IMR-90 (cell line): Measurements from ENCODE around the gene PDS5A. TPM values are rescaled to one million over a fixed set of nuclear protein-coding genes. Genes with fewer than 3 reads are reported as not detected.

Experiments used
- ATAC-seq: fragments of 200-7000 bp; cut with Tn5 transposase; 2 replicates; pipeline ENCODE4 v1.9.1; 2020; ENCODE audit warnings: low read depth, mild to moderate bottlenecking, moderate library complexity
- BruUV-seq: library from RNA; stranded (reverse); fragments of 400-500 nt; replicated peaks from 2 replicates; lab custom pipeline; 2021; lab: Mats Ljungman, UMichigan
- CTCF ChIA-PET: fragments of 300-600 bp; formaldehyde crosslinking; extraction: SDS; loops from one replicate; lab custom pipeline; 2021; ENCODE audit warnings: antibody characterized with exemption; lab: Yijun Ruan, JAX
- POLR2A ChIA-PET: fragments of 300-600 bp; sonication (Branson Sonifier 250); formaldehyde crosslinking; loops from one replicate; lab custom pipeline; 2022; ENCODE audit warnings: antibody characterized with exemption; ENCODE audit not compliant: unreplicated experiment; lab: Charles Lee
- DNase-seq: peaks from one replicate; pipeline ENCODE4 v3.0.0; 2013
- H2AFZ ChIP-seq: replicated peaks from 2 replicates; pipeline ENCODE3; 2013; ENCODE audit warnings: low read length, mild to moderate bottlenecking; ENCODE audit not compliant: poor library complexity
- H2AK5ac ChIP-seq: 2 replicates; pipeline ENCODE4 v1.6.1; 2013; ENCODE audit warnings: low read depth, low read length, inconsistent platforms
- H2AK9ac ChIP-seq: replicated peaks from 2 replicates; pipeline ENCODE3; 2013; ENCODE audit warnings: mild to moderate bottlenecking, low read depth, low read length, moderate library complexity; ENCODE audit not compliant: poor library complexity
- H2BK120ac ChIP-seq: 2 replicates; pipeline ENCODE4 v1.6.1; 2013; ENCODE audit warnings: low read depth, low read length, inconsistent platforms
- H2BK15ac ChIP-seq: 3 replicates; pipeline ENCODE4 v1.6.1; 2013; ENCODE audit warnings: low read depth, low read length, inconsistent platforms
- H2BK20ac ChIP-seq: 2 replicates; pipeline ENCODE4 v1.6.1; 2013; ENCODE audit warnings: low read depth, mild to moderate bottlenecking, inconsistent platforms, low read length, moderate library complexity
- H2BK5ac ChIP-seq: 2 replicates; pipeline ENCODE4 v1.6.1; 2013; ENCODE audit warnings: mild to moderate bottlenecking, low read depth, low read length, inconsistent platforms; ENCODE audit not compliant: poor library complexity, severe bottlenecking
- H3K14ac ChIP-seq: replicated peaks from 2 replicates; pipeline ENCODE4 v1.6.1; 2013; ENCODE audit warnings: low read depth, low read length, inconsistent platforms
- H3K18ac ChIP-seq: 2 replicates; pipeline ENCODE4 v1.6.1; 2013; ENCODE audit warnings: low read depth, low read length, control low read depth
- H3K23ac ChIP-seq: 2 replicates; pipeline ENCODE4 v1.6.1; 2013; ENCODE audit warnings: low read depth, low read length, inconsistent platforms
- H3K27ac ChIP-seq: 2 replicates; pipeline ENCODE4 v1.5.1; 2013; ENCODE audit warnings: mild to moderate bottlenecking, control low read depth, low read length; ENCODE audit not compliant: insufficient read depth
- H3K27me3 ChIP-seq: 2 replicates; pipeline ENCODE4 v1.6.1; 2013; ENCODE audit warnings: low read length; ENCODE audit not compliant: control insufficient read depth, insufficient read depth
- H3K36me3 ChIP-seq: 2 replicates; pipeline ENCODE4 v1.6.1; 2013; ENCODE audit warnings: low read length, mixed read lengths; ENCODE audit not compliant: control insufficient read depth, insufficient read depth
- H3K4ac ChIP-seq: 2 replicates; pipeline ENCODE4 v1.6.1; 2013; ENCODE audit warnings: low read depth, low read length, inconsistent platforms
- H3K4me1 ChIP-seq: 2 replicates; pipeline ENCODE4 v1.6.1; 2013; ENCODE audit warnings: low read length, mixed read lengths; ENCODE audit not compliant: control insufficient read depth, insufficient read depth
- H3K4me2 ChIP-seq: 2 replicates; pipeline ENCODE4 v1.6.1; 2013; ENCODE audit warnings: low read depth, mild to moderate bottlenecking, control low read depth, low read length, moderate library complexity
- H3K4me3 ChIP-seq: 2 replicates; pipeline ENCODE4 v1.5.1; 2013; ENCODE audit warnings: low read depth, mild to moderate bottlenecking, control low read depth, low read length, moderate library complexity; ENCODE audit not compliant: insufficient read depth
- H3K56ac ChIP-seq: 2 replicates; pipeline ENCODE4 v1.6.1; 2013; ENCODE audit warnings: low read length, inconsistent platforms; ENCODE audit not compliant: insufficient read depth; ENCODE audit errors: extremely low read depth
- H3K79me1 ChIP-seq, 2 experiments: 2 replicates each; pipeline ENCODE4 v1.6.1; 2013; ENCODE audit warnings: low read length in 2 of 2, inconsistent platforms in 1 of 2, low read depth in 1 of 2
- H3K9ac ChIP-seq: 2 replicates; pipeline ENCODE4 v1.6.1; 2013; ENCODE audit warnings: low read depth, low read length, control low read depth
- H3K9me1 ChIP-seq: 2 replicates; pipeline ENCODE4 v1.6.1; 2013; ENCODE audit warnings: low read length, inconsistent platforms; ENCODE audit not compliant: insufficient read depth
- H3K9me3 ChIP-seq: 2 replicates; pipeline ENCODE4 v1.6.1; 2013; ENCODE audit warnings: low read length; ENCODE audit not compliant: control insufficient read depth, insufficient read depth
- H4K20me1 ChIP-seq: 2 replicates; pipeline ENCODE4 v1.6.1; 2013; ENCODE audit warnings: low read length, inconsistent platforms; ENCODE audit not compliant: insufficient read depth
- H4K5ac ChIP-seq: 2 replicates; pipeline ENCODE4 v1.6.1; 2013; ENCODE audit warnings: mild to moderate bottlenecking, low read depth, low read length, control low read depth
- H4K8ac ChIP-seq, 2 experiments: 2 replicates each; pipeline ENCODE4 v1.6.1; 2013; ENCODE audit warnings: low read depth in 2 of 2, low read length in 2 of 2, control low read depth in 1 of 2, inconsistent platforms in 1 of 2
- H4K91ac ChIP-seq: 2 replicates; pipeline ENCODE4 v1.6.1; 2013; ENCODE audit warnings: low read depth, low read length, inconsistent platforms; ENCODE audit not compliant: insufficient read depth
- BHLHE40 ChIP-seq: fragments of 150-350 bp; IDR thresholded peaks from 2 replicates; pipeline ENCODE4 v1.6.1; 2016; ENCODE audit warnings: mild to moderate bottlenecking, low read depth, low read length
- CEBPB ChIP-seq: IDR thresholded peaks from 2 replicates; pipeline ENCODE4 v1.6.1; 2012; ENCODE audit warnings: low read depth, low read length, improper control_type of control experiment
- CHD1 ChIP-seq: IDR thresholded peaks from 2 replicates; pipeline ENCODE4 v1.6.1; 2012; ENCODE audit warnings: low read depth, low read length, improper control_type of control experiment
- CTCF ChIP-seq: conservative IDR thresholded peaks from 2 replicates; pipeline ENCODE4 v1.5.1; 2012; ENCODE audit warnings: mild to moderate bottlenecking, low read depth, low read length, improper control_type of control experiment
- ELK1 ChIP-seq: fragments of 150-350 bp; IDR thresholded peaks from 2 replicates; pipeline ENCODE4 v1.6.1; 2016; ENCODE audit warnings: low read depth, mild to moderate bottlenecking, low read length, moderate library complexity, borderline replicate concordance
- FOS ChIP-seq: fragments of 150-350 bp; IDR thresholded peaks from 2 replicates; pipeline ENCODE4 v1.6.1; 2016; ENCODE audit warnings: low read depth, low read length
- MAFK ChIP-seq: IDR thresholded peaks from 2 replicates; pipeline ENCODE4 v1.6.1; 2012; ENCODE audit warnings: low read depth, low read length, improper control_type of control experiment
- MAZ ChIP-seq: IDR thresholded peaks from 2 replicates; pipeline ENCODE4 v1.6.1; 2012; ENCODE audit warnings: low read depth, mild to moderate bottlenecking, low read length, improper control_type of control experiment, moderate library complexity, borderline replicate concordance
- NFE2L2 ChIP-seq: fragments of 150-350 bp; IDR thresholded peaks from 2 replicates; pipeline ENCODE4 v1.6.1; 2016; ENCODE audit warnings: low read depth, mild to moderate bottlenecking, low read length
- POLR2A ChIP-seq: IDR thresholded peaks from 2 replicates; pipeline ENCODE4 v1.6.1; 2012; ENCODE audit warnings: mild to moderate bottlenecking, low read depth, low read length
- RAD21 ChIP-seq: IDR thresholded peaks from 2 replicates; pipeline ENCODE4 v1.6.1; 2012; ENCODE audit warnings: low read length, improper control_type of control experiment
- RCOR1 ChIP-seq: IDR thresholded peaks from 2 replicates; pipeline ENCODE4 v1.6.1; 2012; ENCODE audit warnings: mild to moderate bottlenecking, low read length, improper control_type of control experiment; ENCODE audit not compliant: insufficient replicate concordance
- RFX5 ChIP-seq: IDR thresholded peaks from 2 replicates; pipeline ENCODE4 v1.8.0; 2012; ENCODE audit warnings: low read depth, mild to moderate bottlenecking, low read length, moderate library complexity
- SMC3 ChIP-seq: fragments of 150-350 bp; IDR thresholded peaks from 2 replicates; pipeline ENCODE4 v1.6.1; 2016; ENCODE audit warnings: low read depth, mild to moderate bottlenecking, antibody characterized with exemption, low read length, moderate library complexity
- WGBS, 2 experiments: methylation state at CpG; one replicate each; pipeline versions ENCODE4 v1.1.5 to v1.1.7; 2013; ENCODE audit warnings: missing lambda C conversion rate in 2 of 2; ENCODE audit not compliant: insufficient read length in 1 of 2; ENCODE audit errors: extremely low coverage in 2 of 2; 5-methylcytosine and 5-hydroxymethylcytosine counted together
- dilution Hi-C: fragments of 300-500 bp; cut with HindIII; formaldehyde crosslinking; loops from one replicate; pipeline ENCODE4 v1.14.3; 2018; ENCODE audit warnings: low sequenced_read_pairs; ENCODE audit not compliant: unreplicated experiment
- in situ Hi-C: fragments of 300-500 bp; cut with MboI; formaldehyde crosslinking; loops from 3 replicates; pipeline ENCODE4 v1.14.3; 2019; ENCODE audit warnings: low sequenced_read_pairs, inconsistent platforms, mixed read lengths
- intact Hi-C: fragments of 100-400 bp; cut with micrococcal nuclease; formaldehyde crosslinking; loops from 2 replicates; pipeline ENCODE4 v1.10.0; 2022
- polyA plus RNA-seq, 3 experiments: library from polyadenylated mRNA; depleted of rRNA; stranded (reverse); fragments of >200 nt; gene quantifications; 2 replicates each; pipeline ENCODE4 v1.2.3, GENCODE V29; 2012; ENCODE audit warnings: low replicate concordance in 1 of 3
- total RNA-seq: library from RNA; depleted of rRNA; stranded (reverse); fragments of >200 nt; gene quantifications from 2 replicates; pipeline ENCODE4 v1.2.3, GENCODE V29; 2012

The PDS5A gene
- total and polyA plus RNA-seq, 2 of the 4 experiments (the other 2 are of a cell fraction) = 16.3 to 33.5 TPM

GRCh38 chr4:39976141-39976944 lies 1.4 kb downstream of the PDS5A start:
- peak overlapping the region; percentile 100 for H3K4me2 ChIP-seq
- peaks cover 6% of the 10 kb centered on the region for H3K9me1 ChIP-seq
- peak overlapping the region; percentile 82 for H4K5ac ChIP-seq
- no peak overlapping the region for H2AK5ac ChIP-seq
- peak overlapping the region; percentile 82 for H2BK5ac ChIP-seq
- H3K27me3 ChIP-seq = no peaks in the 10 kb centered on the region
- ATAC-seq (peak; percentile 53), DNase-seq (peak; percentile 82)
- in situ Hi-C loops = loop anchor here (10.0 kb wide), 1 partner anchor 512 kb away; no protein-coding TSS in a partner anchor
- WGBS, 2 experiments = 0% methylated on average over 29 of the region's 41 CpGs; no CpG with 5 or more reads in 1 of the 2 experiments
- H3K56ac ChIP-seq = peak overlapping the region; percentile 80
- H4K20me1 ChIP-seq = peaks cover 24% of the 10 kb centered on the region
- 0 out of 3 replicates have a peak overlapping the region, but pooled peaks have one; percentile 37 for H2BK15ac ChIP-seq
- H2AK9ac ChIP-seq = peak overlapping the region; percentile 96
- no TSS peak for BruUV-seq
- peaks cover 2% of the 10 kb centered on the region for H3K4me1 ChIP-seq
- H4K91ac ChIP-seq = no peak overlapping the region
- peak overlapping the region; percentile 94 for H3K9ac ChIP-seq
- peak overlapping the region; percentile 87; the same call in 1 of the 2 replicates for H3K14ac ChIP-seq
- no peak overlapping the region for H2BK20ac ChIP-seq
- peak overlapping the region; percentile 96 for H3K4me3 ChIP-seq
- intact Hi-C loops = loop anchor here (1.0 to 5.0 kb wide), 4 partner anchors 81 to 507 kb away; partner anchors contain the start of genes N4BP2 and SMIM14
- H2BK120ac ChIP-seq = no peak overlapping the region
- 0 out of 4 replicates have a peak overlapping the region, but pooled peaks of 1 of the 2 experiments have one; percentile 9 for H4K8ac ChIP-seq
- CTCF ChIA-PET = interaction anchor here (1.6 kb wide), 1 partner anchor 507 kb away, joined by 4 read pairs; no protein-coding TSS in a partner anchor
- H3K18ac ChIP-seq = 0 out of 2 replicates have a peak overlapping the region, but pooled peaks have one; percentile 36
- H3K27ac ChIP-seq = peak overlapping the region; percentile 91
- peak overlapping the region; percentile 96 for H3K23ac ChIP-seq
- H3K36me3 ChIP-seq = peaks cover 11% of the 10 kb centered on the region
- peaks cover 8 to 37% of the 10 kb centered on the region in 2 experiments; a peak in 3 of 4 replicates for H3K79me1 ChIP-seq
- peak overlapping the region; percentile 95 for H2AFZ ChIP-seq
- dilution Hi-C loops = no loop called here
- no peaks in the 10 kb centered on the region for H3K9me3 ChIP-seq
- POLR2A ChIA-PET = no interaction called here
- peak overlapping the region; percentile 85 for H3K4ac ChIP-seq
- no peak for TF ChIP-seq CEBPB
- TF ChIP-seq SMC3 = peak; percentile 52
- TF ChIP-seq FOS = no peak
- no peak for TF ChIP-seq NFE2L2
- TF ChIP-seq CTCF = peak; percentile 92
- TF ChIP-seq POLR2A = peak; percentile 43; the same call in 1 of the 2 replicates
- TF ChIP-seq MAZ = peak; percentile 49; the same call in 1 of the 2 replicates
- TF ChIP-seq MAFK = no peak
- TF ChIP-seq RAD21 = peak; percentile 90
- no peak for TF ChIP-seq BHLHE40
- TF ChIP-seq RFX5 = no peak
- no peak for TF ChIP-seq ELK1
- TF ChIP-seq RCOR1 = no peak
- TF ChIP-seq CHD1 = 0 out of 2 replicates have a peak, but pooled peaks have one; percentile 42
